K562 (cell line): ENCODE measurements around the gene ERGIC1. TPM values are rescaled to one million over a fixed set of nuclear protein-coding genes. Genes with fewer than 3 reads are reported as not detected.
A peak's percentile ranks its signal among the peaks of the same experiment; 100 is the strongest.

Experiments used
- ATAC-seq: fragments of 200-7000 bp; cut with Tn5 transposase; 3 replicates; pipeline ENCODE4 v1.9.1; 2020; ENCODE audit warnings: moderate library complexity
- BruUV-seq: library from RNA; stranded (reverse); fragments of 400-500 nt; replicated peaks from 2 replicates; lab custom pipeline; 2021; lab: Mats Ljungman, UMichigan
- CTCF ChIA-PET: fragments of 300-600 bp; formaldehyde crosslinking; extraction: SDS; loops from one replicate; lab custom pipeline; 2021; ENCODE audit warnings: low intra/inter-chr PET ratio; lab: Yijun Ruan, JAX
- POLR2A ChIA-PET: fragments of 300-600, 350-650 bp; sonication (Branson Sonifier 250); formaldehyde crosslinking; extraction: SDS; loops from one replicate; lab custom pipeline; 2021; ENCODE audit warnings: antibody characterized with exemption, inconsistent platforms; lab: Yijun Ruan, JAX
- DNase-seq, 4 experiments: peaks; one replicate each; pipeline versions ENCODE4 v3.0.0 to v3.0.0-alpha.2; 2011 to 2018; ENCODE audit warnings: low spot score in 3 of 4, mixed read lengths in 3 of 4; ENCODE audit errors: extremely low read depth in 1 of 4
- FAIRE-seq: peaks from 2 replicates; lab custom pipeline; 2011; peaks lifted over from hg19 to GRCh38; lab: Jason Lieb, UNC
- H2AFZ ChIP-seq: 2 replicates; pipeline ENCODE4 v1.6.0; 2011; ENCODE audit warnings: low read depth, low read length, control low read depth, inconsistent platforms
- H3K27ac ChIP-seq: fragments of 200-600 bp; 3 replicates; pipeline ENCODE4 v1.8.0; 2011; ENCODE audit warnings: low read depth, mild to moderate bottlenecking, control low read depth, inconsistent platforms, low read length, moderate library complexity, mixed read lengths; ENCODE audit errors: extremely low read depth
- H3K27me3 ChIP-seq, 2 experiments: fragments of 300-600 bp in 1 of 2; 2 replicates in 1 of 2; 3 replicates in 1 of 2; pipeline versions ENCODE4 v1.6.0 to v1.8.0; 2011; ENCODE audit warnings: inconsistent platforms in 2 of 2, low read length in 2 of 2, mild to moderate bottlenecking in 1 of 2, mixed read lengths in 1 of 2, moderate library complexity in 1 of 2; ENCODE audit not compliant: control insufficient read depth in 2 of 2, insufficient read depth in 2 of 2
- H3K36me3 ChIP-seq: fragments of 300-600 bp; 3 replicates; pipeline ENCODE4 v1.8.0; 2011; ENCODE audit warnings: mild to moderate bottlenecking, low read length, inconsistent platforms; ENCODE audit not compliant: control insufficient read depth, insufficient read depth
- H3K4me1 ChIP-seq, 2 experiments: fragments of 200-600 bp in 1 of 2; replicated peaks in 1 of 2; 2 replicates in 1 of 2; 3 replicates in 1 of 2; pipeline versions ENCODE4 v1.5.1 to v1.8.0; 2011; ENCODE audit warnings: inconsistent platforms in 2 of 2, low read length in 2 of 2, mild to moderate bottlenecking in 1 of 2, mixed read lengths in 1 of 2, moderate library complexity in 1 of 2; ENCODE audit not compliant: control insufficient read depth in 2 of 2, insufficient read depth in 2 of 2
- H3K4me2 ChIP-seq: 2 replicates; pipeline ENCODE4 v1.6.1; 2011; ENCODE audit warnings: low read length, control low read depth, inconsistent platforms, mixed read lengths; ENCODE audit not compliant: insufficient read depth
- H3K4me3 ChIP-seq: fragments of 200-600 bp; sonication (generic), shearing (Covaris generic); 2 replicates; pipeline ENCODE4 v1.5.1; 2016; ENCODE audit warnings: control low read depth, inconsistent platforms
- H3K79me2 ChIP-seq: fragments of 200-600 bp; 3 replicates; pipeline ENCODE4 v1.8.0; 2011; ENCODE audit warnings: low read length, inconsistent platforms; ENCODE audit not compliant: control insufficient read depth, insufficient read depth
- H3K9ac ChIP-seq, 2 experiments: 2 replicates each; pipeline versions ENCODE4 v1.6.0 to v1.6.1; 2011; ENCODE audit warnings: low read depth in 2 of 2, low read length in 2 of 2, control low read depth in 1 of 2, inconsistent platforms in 1 of 2, mild to moderate bottlenecking in 1 of 2, mixed read lengths in 1 of 2; ENCODE audit not compliant: insufficient read depth in 1 of 2
- H3K9me1 ChIP-seq: one replicate; pipeline ENCODE4 v1.6.0; 2011; ENCODE audit warnings: inconsistent platforms, mild to moderate bottlenecking, low read length, moderate library complexity; ENCODE audit not compliant: control insufficient read depth, insufficient read depth
- H3K9me3 ChIP-seq: replicated peaks from 2 replicates; pipeline ENCODE4 v1.5.1; 2011; ENCODE audit warnings: low read depth, low read length, inconsistent platforms; ENCODE audit not compliant: control insufficient read depth, insufficient read depth
- H4K20me1 ChIP-seq: replicated peaks from 2 replicates; pipeline ENCODE4 v1.6.1; 2011; ENCODE audit warnings: low read length, inconsistent platforms, mixed read lengths; ENCODE audit not compliant: control insufficient read depth, insufficient read depth
- BCOR ChIP-seq: fragments of 450-650 bp; IDR thresholded peaks from 2 replicates; pipeline ENCODE4 v1.6.1; 2016
- CBFB ChIP-seq: sonication (generic); formaldehyde crosslinking; IDR thresholded peaks from 2 replicates; pipeline ENCODE4 v1.4.0; 2020; ENCODE audit warnings: mild to moderate bottlenecking, missing genetic modification reagents
- NR2C1 ChIP-seq, 2 experiments: fragments of 450-650 bp; IDR thresholded peaks; 2 replicates each; pipeline ENCODE4 v1.6.1; 2017; ENCODE audit warnings: mild to moderate bottlenecking in 2 of 2, antibody characterized with exemption in 1 of 2, inconsistent platforms in 1 of 2, missing compliant biosample characterization in 1 of 2, missing genetic modification characterization in 1 of 2
- PTRF ChIP-seq: fragments of 450-650 bp; IDR thresholded peaks from 2 replicates; pipeline ENCODE4 v1.6.1; 2016; ENCODE audit warnings: mild to moderate bottlenecking, missing genetic modification characterization, missing compliant biosample characterization
- WGBS: fragments of 100-300 bp; shearing (Covaris generic); methylation state at CpG from one replicate; pipeline ENCODE4 v1.1.6; 2016; ENCODE audit warnings: low coverage, mixed read lengths; ENCODE audit not compliant: insufficient coverage; ENCODE audit errors: missing lambda C conversion rate; 5-methylcytosine and 5-hydroxymethylcytosine counted together
- in situ Hi-C: fragments of 300-500 bp; cut with MboI; formaldehyde crosslinking; loops from 4 replicates; pipeline ENCODE4 v1.15.0; 2018; ENCODE audit warnings: inconsistent platforms, mixed read lengths
- intact Hi-C: fragments of 100-400 bp; cut with micrococcal nuclease; formaldehyde crosslinking; loops from 2 replicates; pipeline ENCODE4 v1.14.2; 2022
- polyA plus RNA-seq, 8 experiments: library from polyadenylated mRNA; depleted of rRNA in 4 of 8; stranded (reverse) in 5 of 8; unstranded in 3 of 8; fragments of >200 nt; fragmentation: Nextera tagmentation in 2 of 8; fragmentation: Illumina TruSeq in 1 of 8; extraction: Ambion mirVana in 2 of 8; extraction: Trizol in 1 of 8; gene quantifications; 2 replicates each; pipeline versions ENCODE4 v1.2.1 to v1.2.3, GENCODE V29; 2011 to 2014; ENCODE audit warnings: inconsistent platforms in 1 of 8, missing spikeins in 1 of 8
- total RNA-seq, 7 experiments: library from RNA; depleted of rRNA in 6 of 7; stranded (reverse); fragments of >200 nt in 6 of 7; fragmentation: Illumina TruSeq in 2 of 7; extraction: Trizol in 2 of 7; gene quantifications; 2 replicates each; pipeline versions ENCODE4 v1.2.1 to v1.2.3, GENCODE V29; 2011 to 2021; ENCODE audit warnings: low replicate concordance in 1 of 7
- TF ChIP-seq, protein P1 (sequence below), 2 experiments: fragments of 200-800 bp in 1 of 2; sonication (Bioruptor generic) in 1 of 2; sonication (generic) in 1 of 2; formaldehyde crosslinking in 1 of 2; IDR thresholded peaks in 1 of 2; conservative IDR thresholded peaks in 1 of 2; 2 replicates each; pipeline versions ENCODE4 v1.5.0 to v1.6.1; 2016 to 2020; ENCODE audit warnings: missing compliant biosample characterization in 1 of 2, missing genetic modification characterization in 1 of 2, missing genetic modification reagents in 1 of 2

ERGIC1 gene
- total and polyA plus RNA-seq, 9 of the 15 experiments (the other 6 are each of a cell fraction or from before 2014, with no cell fraction given), result 5.5 to 68.4 (median 36.4) TPM

DNA sequence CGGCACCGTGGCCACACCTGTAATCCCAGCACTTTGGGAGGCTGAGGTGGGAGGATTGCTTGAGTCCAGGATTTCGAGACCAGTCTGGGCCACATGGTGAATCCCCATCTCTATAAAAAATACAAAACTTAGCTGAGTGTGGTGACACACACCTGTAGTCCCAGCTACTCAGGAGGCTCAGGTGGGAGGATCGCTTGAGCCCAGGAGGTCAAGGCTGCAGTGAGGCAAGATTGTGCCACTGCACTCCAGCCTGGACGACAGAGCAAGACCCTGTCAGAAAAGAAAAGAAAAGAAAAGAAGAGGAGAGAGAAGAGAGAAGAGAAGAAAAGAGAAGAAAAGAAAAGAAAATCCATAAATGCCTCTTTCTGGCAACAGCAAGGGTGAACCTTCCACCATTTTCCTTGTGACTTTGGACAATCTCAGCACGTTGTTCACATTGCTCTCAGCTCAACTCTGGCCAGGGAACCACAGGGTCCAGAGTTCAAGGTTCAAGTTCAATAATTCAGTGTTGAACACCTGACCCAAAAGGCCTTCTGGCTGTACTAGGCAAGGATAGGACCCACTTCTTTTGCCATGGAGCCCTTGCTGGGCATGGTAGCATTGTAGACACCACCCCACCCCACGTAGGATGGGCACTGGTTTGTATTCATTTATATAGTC is 48.5 kb upstream of the ERGIC1 start:
- no peak overlapping the region for H3K9ac ChIP-seq
- no peaks in the 10 kb centered on the region for H3K9me1 ChIP-seq
- H3K27ac ChIP-seq, result no peak overlapping the region
- intact Hi-C loops, result no loop called here
- FAIRE-seq (no peak), DNase-seq (no peak), ATAC-seq (no peak)
- no peak overlapping the region for H3K4me2 ChIP-seq
- 66% methylated on average over 7 of the region's 7 CpGs for WGBS
- no peaks in the 10 kb centered on the region for H3K27me3 ChIP-seq
- H3K79me2 ChIP-seq, result no peaks in the 10 kb centered on the region
- POLR2A ChIA-PET, result interaction anchor here (0.7 to 6.9 kb wide), 3 partner anchors 15 to 28 kb away, joined by 3 to 51 read pairs (median 3); partner anchors contain the start of gene DUSP1
- no peaks in the 10 kb centered on the region for H4K20me1 ChIP-seq
- BruUV-seq, result no TSS peak
- no peak for TF ChIP-seq CBFB
- peak; percentile 32; the same call in 1 of the 2 replicates for TF ChIP-seq BCOR
- TF ChIP-seq PTRF (tag), result no peak
- 0 out of 2 replicates have a peak, but pooled peaks have one; percentile 20 for TF ChIP-seq NR2C1 (IDR thresholded peaks at IDR 0.05)
- no peak for TF ChIP-seq NR2C1 (tag; IDR thresholded peaks at IDR 0.05)
- TF ChIP-seq, protein P1, sequence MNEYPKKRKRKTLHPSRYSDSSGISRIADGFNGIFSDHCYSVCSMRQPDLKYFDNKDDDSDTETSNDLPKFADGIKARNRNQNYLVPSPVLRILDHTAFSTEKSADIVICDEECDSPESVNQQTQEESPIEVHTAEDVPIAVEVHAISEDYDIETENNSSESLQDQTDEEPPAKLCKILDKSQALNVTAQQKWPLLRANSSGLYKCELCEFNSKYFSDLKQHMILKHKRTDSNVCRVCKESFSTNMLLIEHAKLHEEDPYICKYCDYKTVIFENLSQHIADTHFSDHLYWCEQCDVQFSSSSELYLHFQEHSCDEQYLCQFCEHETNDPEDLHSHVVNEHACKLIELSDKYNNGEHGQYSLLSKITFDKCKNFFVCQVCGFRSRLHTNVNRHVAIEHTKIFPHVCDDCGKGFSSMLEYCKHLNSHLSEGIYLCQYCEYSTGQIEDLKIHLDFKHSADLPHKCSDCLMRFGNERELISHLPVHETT (CRISPR knock-in tag; conservative IDR thresholded peaks at IDR 0.05 in 1 of 2, IDR thresholded peaks at IDR 0.05 in 1 of 2), result no peak
- H3K9me3 ChIP-seq, result no peaks in the 10 kb centered on the region
- H3K4me3 ChIP-seq, result no peak overlapping the region
- CTCF ChIA-PET, result no interaction called here
- peak overlapping the region; percentile 17; the same call in 1 of the 2 replicates for H2AFZ ChIP-seq
- in situ Hi-C loops, result no loop called here
- H3K4me1 ChIP-seq, result peaks cover 27 to 42% of the 10 kb centered on the region in 2 experiments
- H3K36me3 ChIP-seq, result no peaks in the 10 kb centered on the region
